ENCODE results near the gene SLCO3A1. TPM values are rescaled to one million over a fixed set of nuclear protein-coding genes. Genes with fewer than 3 reads are reported as not detected.

SLCO3A1 gene
- total RNA-seq, 2 experiments from 2014 or later: 29.5 to 30.4 TPM

DNA sequence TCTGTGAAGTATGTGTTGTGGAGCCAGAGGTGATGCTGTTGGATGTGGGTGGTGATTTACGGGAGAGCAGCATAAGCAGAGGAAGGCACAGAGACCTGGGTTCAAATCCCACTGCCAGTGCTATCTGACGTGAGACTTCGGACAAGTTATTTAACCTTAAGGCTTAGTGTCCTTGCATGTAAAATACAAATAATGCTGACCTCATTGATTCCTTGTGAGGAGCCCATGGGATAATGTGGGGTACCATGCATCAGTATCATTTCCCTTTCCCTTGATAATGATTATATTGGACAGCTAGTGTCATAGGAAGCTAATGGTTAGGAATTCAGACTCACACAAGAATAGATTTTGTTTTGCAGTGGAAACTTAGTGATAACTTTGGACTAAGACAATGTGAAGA is 141.6 kb downstream of the SLCO3A1 start:
- H3K4me1 ChIP-seq (ENCODE audit: insufficient read depth, low read length): peaks cover 8% of the 10 kb centered on the region
- intact Hi-C loops (cut with DNase I, micrococcal nuclease): no loop called here
- no peak overlapping the region for H3K4me3 ChIP-seq (ENCODE audit: low read length)
- TF ChIP-seq, protein P1, sequence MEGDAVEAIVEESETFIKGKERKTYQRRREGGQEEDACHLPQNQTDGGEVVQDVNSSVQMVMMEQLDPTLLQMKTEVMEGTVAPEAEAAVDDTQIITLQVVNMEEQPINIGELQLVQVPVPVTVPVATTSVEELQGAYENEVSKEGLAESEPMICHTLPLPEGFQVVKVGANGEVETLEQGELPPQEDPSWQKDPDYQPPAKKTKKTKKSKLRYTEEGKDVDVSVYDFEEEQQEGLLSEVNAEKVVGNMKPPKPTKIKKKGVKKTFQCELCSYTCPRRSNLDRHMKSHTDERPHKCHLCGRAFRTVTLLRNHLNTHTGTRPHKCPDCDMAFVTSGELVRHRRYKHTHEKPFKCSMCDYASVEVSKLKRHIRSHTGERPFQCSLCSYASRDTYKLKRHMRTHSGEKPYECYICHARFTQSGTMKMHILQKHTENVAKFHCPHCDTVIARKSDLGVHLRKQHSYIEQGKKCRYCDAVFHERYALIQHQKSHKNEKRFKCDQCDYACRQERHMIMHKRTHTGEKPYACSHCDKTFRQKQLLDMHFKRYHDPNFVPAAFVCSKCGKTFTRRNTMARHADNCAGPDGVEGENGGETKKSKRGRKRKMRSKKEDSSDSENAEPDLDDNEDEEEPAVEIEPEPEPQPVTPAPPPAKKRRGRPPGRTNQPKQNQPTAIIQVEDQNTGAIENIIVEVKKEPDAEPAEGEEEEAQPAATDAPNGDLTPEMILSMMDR (IDR thresholded peaks at IDR 0.05): no peak
- DNase-seq (no peak), ATAC-seq (ENCODE audit: poor library complexity) (no peak)
- no peaks in the 10 kb centered on the region for H3K36me3 Mint-ChIP-seq (ENCODE audit: low read depth)
- H3K36me3 ChIP-seq (ENCODE audit: insufficient read depth, low read length): no peaks in the 10 kb centered on the region
- no peak overlapping the region for H3K27ac ChIP-seq (ENCODE audit: low read depth in 1 of 2, low read length in 2 of 2)
- ChIA-PET POLR2A (no interaction called here), CTCF (no interaction called here)
- H3K27me3 Mint-ChIP-seq: no peaks in the 10 kb centered on the region
- no peaks in the 10 kb centered on the region for H3K9me3 ChIP-seq (ENCODE audit: control insufficient read depth in 1 of 2, insufficient read depth in 1 of 2, low read length in 2 of 2)
- no peaks in the 10 kb centered on the region for H3K27me3 ChIP-seq (ENCODE audit: control insufficient read depth in 1 of 2, insufficient read depth in 2 of 2, low read length in 2 of 2)
- H3K4me1 Mint-ChIP-seq (ENCODE audit: low read depth): peaks cover 48% of the 10 kb centered on the region
- no peak overlapping the region for H3K4me3 Mint-ChIP-seq
- no peak overlapping the region for H3K27ac Mint-ChIP-seq
- no peaks in the 10 kb centered on the region for H3K9me3 Mint-ChIP-seq

DNA sequence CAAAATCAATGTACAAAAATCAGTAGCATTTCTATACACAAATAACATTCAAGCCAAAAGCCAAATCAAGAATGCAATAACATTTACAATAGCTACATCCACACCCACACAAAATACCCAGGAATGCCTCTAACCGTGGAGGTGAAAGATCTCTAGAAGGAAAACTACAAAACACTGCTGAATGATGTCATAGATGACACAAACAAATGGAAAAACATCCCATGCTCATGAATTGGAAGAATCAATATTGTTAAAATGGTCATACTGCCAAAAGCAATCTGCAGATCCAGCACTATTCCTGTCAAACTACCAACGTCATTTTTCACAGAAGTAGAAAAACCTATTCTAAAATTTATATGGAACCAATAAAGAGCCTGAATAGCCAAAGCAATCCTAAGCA is 143.7 kb downstream of the SLCO3A1 start:
- intact Hi-C loops (cut with DNase I, micrococcal nuclease): no loop called here
- Mint-ChIP-seq H3K36me3 (ENCODE audit: low read depth) (no peaks in the 10 kb centered on the region), H3K4me3 (no peak overlapping the region), H3K9me3 (no peaks in the 10 kb centered on the region), H3K27me3 (no peaks in the 10 kb centered on the region), H3K4me1 (ENCODE audit: low read depth) (peaks cover 44% of the 10 kb centered on the region), H3K27ac (no peak overlapping the region)
- POLR2A ChIA-PET: no interaction called here
- TF ChIP-seq, protein P1 (IDR thresholded peaks at IDR 0.05): no peak
- H3K4me1 ChIP-seq (ENCODE audit: insufficient read depth, low read length): peaks cover 6% of the 10 kb centered on the region
- no peaks in the 10 kb centered on the region for H3K36me3 ChIP-seq (ENCODE audit: insufficient read depth, low read length)
- CTCF ChIA-PET: no interaction called here
- DNase-seq (no peak), ATAC-seq (ENCODE audit: poor library complexity) (no peak)
- H3K9me3 ChIP-seq (ENCODE audit: control insufficient read depth in 1 of 2, insufficient read depth in 1 of 2, low read length in 2 of 2): no peaks in the 10 kb centered on the region
- H3K27ac ChIP-seq (ENCODE audit: low read depth in 1 of 2, low read length in 2 of 2): no peak overlapping the region
- H3K27me3 ChIP-seq (ENCODE audit: control insufficient read depth in 1 of 2, insufficient read depth in 2 of 2, low read length in 2 of 2): no peaks in the 10 kb centered on the region
- no peak overlapping the region for H3K4me3 ChIP-seq (ENCODE audit: low read length)

DNA sequence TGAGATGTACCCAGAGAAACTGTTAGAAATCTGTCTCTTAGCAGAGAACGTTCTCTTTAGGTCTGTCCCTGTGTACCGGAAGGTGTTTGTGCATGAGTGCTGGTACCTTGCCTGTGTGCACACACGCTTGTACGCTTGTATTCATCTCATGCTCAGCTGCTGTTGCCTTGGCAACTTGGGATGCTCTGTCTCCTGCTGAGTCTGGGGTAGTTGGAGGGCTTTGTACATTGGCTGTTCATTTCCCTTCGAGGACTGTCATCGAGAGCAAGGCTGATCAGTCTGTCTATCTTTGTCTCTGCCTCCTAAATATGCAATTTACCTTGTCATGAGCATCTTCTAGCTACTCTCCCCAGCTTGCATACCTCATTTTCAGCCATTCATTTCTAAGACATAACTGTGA is 147.2 kb downstream of the SLCO3A1 start:
- H3K9me3 ChIP-seq (ENCODE audit: control insufficient read depth in 1 of 2, insufficient read depth in 1 of 2, low read length in 2 of 2): no peaks in the 10 kb centered on the region
- ATAC-seq (ENCODE audit: poor library complexity) (no peak), DNase-seq (no peak)
- H3K4me3 ChIP-seq (ENCODE audit: low read length): no peak overlapping the region
- H3K4me1 Mint-ChIP-seq (ENCODE audit: low read depth): peaks cover 42% of the 10 kb centered on the region
- no peaks in the 10 kb centered on the region for H3K9me3 Mint-ChIP-seq
- ChIA-PET POLR2A (no interaction called here), CTCF (no interaction called here)
- no peak overlapping the region for H3K27ac ChIP-seq (ENCODE audit: low read depth in 1 of 2, low read length in 2 of 2)
- no peaks in the 10 kb centered on the region for H3K36me3 ChIP-seq (ENCODE audit: insufficient read depth, low read length)
- no peaks in the 10 kb centered on the region for H3K36me3 Mint-ChIP-seq (ENCODE audit: low read depth)
- H3K27me3 ChIP-seq (ENCODE audit: control insufficient read depth in 1 of 2, insufficient read depth in 2 of 2, low read length in 2 of 2): no peaks in the 10 kb centered on the region
- H3K27me3 Mint-ChIP-seq: no peaks in the 10 kb centered on the region
- H3K4me3 Mint-ChIP-seq: no peak overlapping the region
- intact Hi-C loops (cut with DNase I, micrococcal nuclease): no loop called here
- no peak overlapping the region for H3K27ac Mint-ChIP-seq
- TF ChIP-seq, protein P1 (IDR thresholded peaks at IDR 0.05): no peak
- peaks cover 17% of the 10 kb centered on the region for H3K4me1 ChIP-seq (ENCODE audit: insufficient read depth, low read length)

Data from CD4-positive, alpha-beta T cell (primary cell).